K562 (cell line): ENCODE data around the gene VTA1.

Experiments
- CREM ChIP-seq: IDR thresholded peaks from 2 replicates; pipeline ENCODE4 v1.6.1; 2014; ENCODE audit warnings: antibody characterized with exemption, low read depth
- ELF1 ChIP-seq: fragments of 200-800 bp; sonication (Bioruptor generic); IDR thresholded peaks from 2 replicates; pipeline ENCODE4 v1.6.1; 2016; ENCODE audit warnings: missing genetic modification characterization, missing compliant biosample characterization
- JUNB ChIP-seq: fragments of 450-650 bp; formaldehyde crosslinking; conservative IDR thresholded peaks from 2 replicates; pipeline ENCODE4 v1.4.0; 2020; ENCODE audit warnings: mild to moderate bottlenecking
- MAZ ChIP-seq, 2 experiments: fragments of 450-650 bp in 1 of 2; sonication (generic) in 1 of 2; formaldehyde crosslinking; IDR thresholded peaks in 1 of 2; conservative IDR thresholded peaks in 1 of 2; 2 replicates each; pipeline versions ENCODE4 v1.4.0 to v1.5.0; 2020; ENCODE audit warnings: mild to moderate bottlenecking in 1 of 2, missing genetic modification reagents in 1 of 2
- MXI1 ChIP-seq: IDR thresholded peaks from 2 replicates; pipeline ENCODE4 v1.6.1; 2011; ENCODE audit warnings: low read depth, mild to moderate bottlenecking, improper control_type of control experiment, low read length
- PYGO2 ChIP-seq: fragments of 450-650 bp; IDR thresholded peaks from 2 replicates; pipeline ENCODE4 v1.6.1; 2016; ENCODE audit warnings: mild to moderate bottlenecking, missing genetic modification characterization, moderate library complexity, missing compliant biosample characterization
- RAD21 ChIP-seq, 2 experiments: fragments of 250-450 bp in 1 of 2; fragments of 450-650 bp in 1 of 2; sonication (Bioruptor Pico) in 1 of 2; formaldehyde crosslinking in 1 of 2; IDR thresholded peaks in 1 of 2; conservative IDR thresholded peaks in 1 of 2; 2 replicates each; pipeline versions ENCODE4 v1.4.0 to v1.8.0; 2020 to 2022; ENCODE audit warnings: mild to moderate bottlenecking in 2 of 2, moderate library complexity in 1 of 2
- RFX5 ChIP-seq: IDR thresholded peaks from 2 replicates; pipeline ENCODE4 v1.6.1; 2011; ENCODE audit warnings: low read depth, mild to moderate bottlenecking, improper control_type of control experiment, low read length
- SIX5 ChIP-seq, 2 experiments: IDR thresholded peaks; 2 replicates each; pipeline ENCODE4 v1.6.1; 2011; ENCODE audit warnings: low read length in 2 of 2, borderline replicate concordance in 1 of 2, low read depth in 1 of 2, mild to moderate bottlenecking in 1 of 2, moderate library complexity in 1 of 2; ENCODE audit not compliant: insufficient read depth in 1 of 2
- SMAD3 ChIP-seq: fragments of 450-650 bp; formaldehyde crosslinking; conservative IDR thresholded peaks from 2 replicates; pipeline ENCODE4 v1.4.0; 2020; ENCODE audit warnings: mild to moderate bottlenecking
- ZBTB7A ChIP-seq: IDR thresholded peaks from 2 replicates; pipeline ENCODE4 v1.6.1; 2011; ENCODE audit warnings: low read depth, mild to moderate bottlenecking, low read length, moderate library complexity, borderline replicate concordance; ENCODE audit not compliant: control insufficient read depth
- ZNF408 ChIP-seq: fragments of 250-450 bp; sonication (Bioruptor Pico); IDR thresholded peaks from 2 replicates; pipeline ENCODE4 v1.4.0; 2020; ENCODE audit warnings: low read depth, mild to moderate bottlenecking, moderate library complexity
- TF ChIP-seq, protein P1 (sequence below), 3 experiments: IDR thresholded peaks in 2 of 3; conservative IDR thresholded peaks in 1 of 3; 2 replicates each; pipeline ENCODE4 v1.5.1; 2011 to 2012; ENCODE audit warnings: low read length in 3 of 3, mild to moderate bottlenecking in 3 of 3, control low read depth in 2 of 3, improper control_type of control experiment in 1 of 3, inconsistent platforms in 1 of 3, low read depth in 1 of 3, mixed read lengths in 1 of 3, moderate library complexity in 1 of 3; ENCODE audit not compliant: insufficient read depth in 2 of 3

GRCh38 chr6:142118328-142118727 lies 28.7 kb upstream of the VTA1 start:
- TF ChIP-seq MAZ (CRISPR knock-in tag; conservative IDR thresholded peaks at IDR 0.05 in 1 of 2, IDR thresholded peaks at IDR 0.05 in 1 of 2) (no peak), JUNB (CRISPR knock-in tag) (no peak), ELF1 (no peak), RFX5 (no peak), MXI1 (no peak), CREM (no peak), RAD21 (CRISPR knock-in tag; conservative IDR thresholded peaks at IDR 0.05 in 1 of 2, IDR thresholded peaks at IDR 0.05 in 1 of 2) (no peak), PYGO2 (no peak), ZBTB7A (no peak), SMAD3 (CRISPR knock-in tag) (no peak), SIX5 (IDR thresholded peaks at IDR 0.05; ENCODE audit: borderline replicate concordance in 1 of 2, insufficient read depth in 1 of 2, low read depth in 1 of 2, low read length in 2 of 2) (no peak), ZNF408 (no peak)
- TF ChIP-seq, protein P1, sequence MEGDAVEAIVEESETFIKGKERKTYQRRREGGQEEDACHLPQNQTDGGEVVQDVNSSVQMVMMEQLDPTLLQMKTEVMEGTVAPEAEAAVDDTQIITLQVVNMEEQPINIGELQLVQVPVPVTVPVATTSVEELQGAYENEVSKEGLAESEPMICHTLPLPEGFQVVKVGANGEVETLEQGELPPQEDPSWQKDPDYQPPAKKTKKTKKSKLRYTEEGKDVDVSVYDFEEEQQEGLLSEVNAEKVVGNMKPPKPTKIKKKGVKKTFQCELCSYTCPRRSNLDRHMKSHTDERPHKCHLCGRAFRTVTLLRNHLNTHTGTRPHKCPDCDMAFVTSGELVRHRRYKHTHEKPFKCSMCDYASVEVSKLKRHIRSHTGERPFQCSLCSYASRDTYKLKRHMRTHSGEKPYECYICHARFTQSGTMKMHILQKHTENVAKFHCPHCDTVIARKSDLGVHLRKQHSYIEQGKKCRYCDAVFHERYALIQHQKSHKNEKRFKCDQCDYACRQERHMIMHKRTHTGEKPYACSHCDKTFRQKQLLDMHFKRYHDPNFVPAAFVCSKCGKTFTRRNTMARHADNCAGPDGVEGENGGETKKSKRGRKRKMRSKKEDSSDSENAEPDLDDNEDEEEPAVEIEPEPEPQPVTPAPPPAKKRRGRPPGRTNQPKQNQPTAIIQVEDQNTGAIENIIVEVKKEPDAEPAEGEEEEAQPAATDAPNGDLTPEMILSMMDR (IDR thresholded peaks at IDR 0.05 in 2 of 3, conservative IDR thresholded peaks at IDR 0.05 in 1 of 3; ENCODE audit: insufficient read depth in 2 of 3, low read depth in 1 of 3, low read length in 3 of 3) = no peak
